Measurements from ENCODE around the gene SLC16A9.
"Not testable (repeated sequence)": the region's sequence is repeated elsewhere in the genome, so short reads cannot be mapped to it uniquely, and the experiment has no call there.

SLC16A9 gene

GRCh38 chr10:59709395-59710125, at the start of gene SLC16A9:
Gene SLC16A9 (minus strand): TSS chr10:59709850. CDS start chr10:59684291, 25,559 bp downstream.
- no peaks in the 10 kb centered on the region for H3K9me3 ChIP-seq (ENCODE audit: control insufficient read depth, insufficient read depth, low read length)
- H3K4me1 ChIP-seq (ENCODE audit: insufficient read depth, low read length): no peaks in the 10 kb centered on the region
- H3K36me3 ChIP-seq (ENCODE audit: insufficient read depth, low read length): no peaks in the 10 kb centered on the region
- peak within 1 kb of the TSS; percentile 86 for H3K9ac ChIP-seq (ENCODE audit: low read depth, low read length)

DNA sequence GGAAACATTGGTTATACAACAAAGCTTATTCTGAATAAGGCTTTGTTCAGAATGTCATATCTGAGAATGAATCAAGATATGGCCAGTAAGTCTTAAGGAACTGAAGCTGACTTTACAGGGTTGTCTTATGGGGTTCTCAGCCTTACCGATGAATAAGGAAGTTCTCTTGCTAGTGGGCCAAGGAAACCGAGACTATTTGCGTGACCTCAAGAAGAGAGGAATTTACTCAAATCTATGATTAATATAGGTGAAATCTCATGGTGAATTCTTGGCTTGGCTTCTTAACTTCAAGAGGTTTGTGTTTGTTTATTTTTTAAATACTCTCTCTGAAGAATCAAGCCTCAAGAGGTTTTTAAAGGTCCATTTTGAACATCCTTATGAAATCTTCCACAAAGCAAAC, 48.3 kb upstream of the SLC16A9 start:
- H3K4me1 ChIP-seq (ENCODE audit: insufficient read depth, low read length): no peaks in the 10 kb centered on the region
- no peaks in the 10 kb centered on the region for H3K36me3 ChIP-seq (ENCODE audit: insufficient read depth, low read length)
- no peaks in the 10 kb centered on the region; the same call in 1 of the 2 replicates for H3K9me3 ChIP-seq (ENCODE audit: control insufficient read depth, insufficient read depth, low read length)
- no peak overlapping the region for H3K9ac ChIP-seq (ENCODE audit: low read depth, low read length)

- no peak overlapping the region for H3K9ac ChIP-seq (ENCODE audit: low read depth, low read length)
- no peaks in the 10 kb centered on the region for H3K4me1 ChIP-seq (ENCODE audit: insufficient read depth, low read length)
- H3K36me3 ChIP-seq (ENCODE audit: insufficient read depth, low read length): no peaks in the 10 kb centered on the region
- H3K9me3 ChIP-seq (ENCODE audit: control insufficient read depth, insufficient read depth, low read length): no peaks in the 10 kb centered on the region; the same call in 1 of the 2 replicates
These were observed 45.3 kb upstream of the SLC16A9 start for GRCh38 chr10:59754951-59755350.

GRCh38 chr10:59753267-59753666, 43.6 kb upstream of the SLC16A9 start, which contains the start of gene MRLN:
Gene MRLN (minus strand): TSS chr10:59753455.
- H3K4me1 ChIP-seq (ENCODE audit: insufficient read depth, low read length): no peaks in the 10 kb centered on the region
- no peaks in the 10 kb centered on the region for H3K9me3 ChIP-seq (ENCODE audit: control insufficient read depth, insufficient read depth, low read length)
- no peak within 1 kb of the TSS for H3K9ac ChIP-seq (ENCODE audit: low read depth, low read length)
- H3K36me3 ChIP-seq (ENCODE audit: insufficient read depth, low read length): no peaks in the 10 kb centered on the region

DNA sequence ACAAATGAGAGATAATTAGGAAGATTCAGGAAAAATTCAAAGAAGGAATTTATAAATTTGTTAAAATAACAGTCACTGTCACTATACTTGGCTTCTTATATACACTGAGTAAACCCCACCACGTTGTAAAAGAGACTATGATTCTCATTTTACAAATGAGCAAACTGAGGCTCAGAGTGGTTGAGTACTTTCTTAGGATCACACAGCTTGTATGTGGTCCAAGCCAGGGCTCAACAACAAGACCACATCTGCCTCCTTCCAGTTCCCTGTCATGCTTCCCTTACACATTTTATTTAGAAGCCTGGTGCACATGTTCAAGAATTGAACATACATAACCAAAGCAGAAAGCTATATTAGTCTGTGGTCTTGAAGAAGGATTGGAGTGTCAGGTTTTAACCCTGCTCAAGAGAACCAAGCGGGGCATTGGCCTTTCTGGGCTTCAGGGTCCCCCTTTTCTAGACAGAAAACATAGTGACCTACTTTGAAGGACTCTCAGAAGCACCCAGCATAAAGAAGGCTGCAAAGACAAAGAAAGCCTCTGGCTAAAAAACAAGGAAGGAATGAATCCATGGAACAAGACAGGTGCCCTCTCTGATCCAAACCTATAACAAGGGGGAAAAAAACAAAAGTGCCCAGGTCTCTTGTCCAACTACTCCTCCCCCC, 42.8 kb upstream of the SLC16A9 start:
- Histone ChIP-seq H3K9ac (ENCODE audit: low read depth, low read length) (no peak overlapping the region), H3K36me3 (ENCODE audit: insufficient read depth, low read length) (no peaks in the 10 kb centered on the region), H3K4me1 (ENCODE audit: insufficient read depth, low read length) (no peaks in the 10 kb centered on the region), H3K9me3 (ENCODE audit: control insufficient read depth, insufficient read depth, low read length) (no peaks in the 10 kb centered on the region)

- Histone ChIP-seq H3K9me3 (ENCODE audit: control insufficient read depth, insufficient read depth, low read length) (no peaks in the 10 kb centered on the region; the same call in 1 of the 2 replicates), H3K36me3 (ENCODE audit: insufficient read depth, low read length) (no peaks in the 10 kb centered on the region), H3K9ac (ENCODE audit: low read depth, low read length) (no peak overlapping the region), H3K4me1 (ENCODE audit: insufficient read depth, low read length) (no peaks in the 10 kb centered on the region)
These were observed 40.7 kb upstream of the SLC16A9 start for GRCh38 chr10:59750155-59750945.

DNA sequence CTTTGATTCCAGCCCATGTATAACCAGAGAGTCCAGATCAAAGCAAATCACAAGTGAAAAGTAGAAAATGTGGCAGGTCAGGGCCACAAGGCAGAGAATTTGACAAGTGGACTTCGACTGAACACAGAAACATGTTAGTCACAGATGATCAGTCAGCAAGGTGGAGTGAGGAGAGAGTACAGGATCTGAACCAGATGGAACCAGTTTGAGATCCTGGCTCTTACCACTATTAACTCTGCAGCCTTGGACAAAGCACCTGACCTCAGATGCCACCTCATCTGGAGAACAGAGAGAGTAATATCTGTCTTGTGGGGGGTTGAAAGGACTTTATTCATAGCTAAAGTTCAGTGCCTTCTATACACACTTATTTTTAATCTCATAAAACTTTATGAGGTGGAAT, 39.2 kb upstream of the SLC16A9 start:
- no peaks in the 10 kb centered on the region for H3K36me3 ChIP-seq (ENCODE audit: insufficient read depth, low read length)
- H3K9me3 ChIP-seq (ENCODE audit: control insufficient read depth, insufficient read depth, low read length): no peaks in the 10 kb centered on the region; the same call in 1 of the 2 replicates
- H3K9ac ChIP-seq (ENCODE audit: low read depth, low read length): no peak overlapping the region
- H3K4me1 ChIP-seq (ENCODE audit: insufficient read depth, low read length): no peaks in the 10 kb centered on the region

- no peak overlapping the region for H3K9ac ChIP-seq (ENCODE audit: low read depth, low read length)
- no peaks in the 10 kb centered on the region for H3K36me3 ChIP-seq (ENCODE audit: insufficient read depth, low read length)
- H3K9me3 ChIP-seq (ENCODE audit: control insufficient read depth, insufficient read depth, low read length): peaks cover 2% of the 10 kb centered on the region
These were observed 35.6 kb upstream of the SLC16A9 start for GRCh38 chr10:59745163-59745650.

DNA sequence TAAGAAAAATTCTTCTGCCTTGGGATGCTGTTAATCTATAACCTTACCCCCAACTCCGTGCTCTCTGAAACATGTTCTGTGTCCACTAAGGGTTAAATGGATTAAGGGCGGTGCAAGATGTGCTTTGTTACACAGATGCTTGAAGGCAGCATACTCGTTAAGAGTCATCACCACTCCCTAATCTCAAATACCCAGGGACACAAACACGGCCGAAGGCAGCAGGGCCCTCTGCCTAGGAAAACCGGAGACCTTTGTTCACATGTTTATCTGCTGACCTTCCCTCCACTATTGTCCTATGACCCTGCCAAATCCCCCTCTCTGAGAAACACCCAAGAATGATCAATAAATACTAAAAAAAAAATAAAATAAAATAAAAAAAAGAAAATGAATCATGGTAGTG, 35.1 kb upstream of the SLC16A9 start:
- H3K36me3 ChIP-seq (ENCODE audit: insufficient read depth, low read length); H3K9ac ChIP-seq (ENCODE audit: low read depth, low read length); H3K4me1 ChIP-seq (ENCODE audit: insufficient read depth, low read length); H3K9me3 ChIP-seq (ENCODE audit: control insufficient read depth, insufficient read depth, low read length): not testable (repeated sequence)

More at GRCh38 chr10:59745163-59745650, 35.6 kb upstream of the SLC16A9 start:
- H3K4me1 ChIP-seq (ENCODE audit: insufficient read depth, low read length): no peaks in the 10 kb centered on the region

DNA sequence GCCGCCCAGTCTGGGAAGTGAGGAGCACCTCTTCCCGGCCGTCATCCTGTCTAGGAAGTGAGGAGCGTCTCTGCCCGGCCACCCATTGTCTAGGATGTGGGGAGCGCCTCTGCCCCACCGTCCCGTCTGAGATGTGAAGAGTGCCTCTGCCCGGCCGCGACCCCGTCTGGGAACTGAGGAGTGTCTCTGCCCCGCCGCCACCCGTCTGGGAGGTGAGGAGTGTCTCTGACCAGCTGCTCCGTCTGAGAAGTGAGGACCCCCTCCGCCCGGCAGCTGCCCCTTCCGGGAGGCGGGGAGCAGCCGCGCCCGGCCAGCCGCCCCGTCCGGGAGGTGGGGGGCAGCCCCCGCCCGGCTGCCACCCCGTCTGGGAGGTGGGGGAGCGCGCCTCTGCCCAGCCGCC, 34.5 kb upstream of the SLC16A9 start:
- not testable (repeated sequence) for H3K9ac ChIP-seq (ENCODE audit: low read depth, low read length); H3K36me3 ChIP-seq (ENCODE audit: insufficient read depth, low read length); H3K4me1 ChIP-seq (ENCODE audit: insufficient read depth, low read length); H3K9me3 ChIP-seq (ENCODE audit: control insufficient read depth, insufficient read depth, low read length)

- Histone ChIP-seq H3K36me3 (ENCODE audit: insufficient read depth, low read length) (no peaks in the 10 kb centered on the region), H3K9me3 (ENCODE audit: control insufficient read depth, insufficient read depth, low read length) (peaks cover 2% of the 10 kb centered on the region; the same call in 1 of the 2 replicates), H3K4me1 (ENCODE audit: insufficient read depth, low read length) (no peaks in the 10 kb centered on the region), H3K9ac (ENCODE audit: low read depth, low read length) (no peak overlapping the region)
These were observed 31.9 kb upstream of the SLC16A9 start for GRCh38 chr10:59741583-59741982.

DNA sequence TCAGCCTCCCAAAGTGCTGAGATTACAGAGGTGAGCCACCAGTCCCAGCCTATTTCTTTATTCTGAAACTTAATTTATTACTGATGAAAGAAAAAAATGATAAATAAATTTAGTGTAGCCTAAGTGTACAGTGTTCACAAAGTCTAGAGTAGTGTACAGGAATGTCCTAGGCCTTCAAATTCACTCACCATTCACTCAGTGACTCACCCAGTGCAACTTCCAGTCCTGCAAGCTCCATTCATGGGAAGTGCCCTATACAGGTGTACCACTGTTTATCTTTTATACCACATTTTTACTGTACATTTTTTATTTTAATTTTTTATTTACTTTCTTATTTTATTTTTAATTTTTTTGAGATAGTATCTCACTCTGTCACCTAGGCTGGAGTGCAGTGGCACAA, 31.4 kb upstream of the SLC16A9 start:
- Histone ChIP-seq H3K4me1 (ENCODE audit: insufficient read depth, low read length) (no peaks in the 10 kb centered on the region), H3K9ac (ENCODE audit: low read depth, low read length) (no peak overlapping the region), H3K9me3 (ENCODE audit: control insufficient read depth, insufficient read depth, low read length) (peaks cover 2% of the 10 kb centered on the region; the same call in 1 of the 2 replicates), H3K36me3 (ENCODE audit: insufficient read depth, low read length) (no peaks in the 10 kb centered on the region)

DNA sequence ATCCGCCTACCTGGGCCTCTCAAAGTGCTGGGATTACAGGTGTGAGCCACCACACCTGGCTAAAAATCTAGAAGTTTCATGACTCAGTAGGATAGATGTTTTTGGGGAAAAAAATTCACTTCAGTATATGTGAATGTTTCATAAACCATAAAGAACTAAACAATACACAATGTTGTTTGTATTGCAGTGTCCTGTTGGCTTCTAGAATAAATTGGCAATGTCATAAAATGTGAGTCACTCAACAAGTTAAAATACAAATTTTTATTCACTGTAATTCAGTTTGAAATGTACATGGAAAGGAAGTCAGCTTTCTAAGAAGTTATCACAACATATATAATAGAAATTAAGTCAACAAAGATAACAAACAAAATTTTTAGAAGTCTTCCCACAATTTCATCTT, 27.1 kb upstream of the SLC16A9 start:
- Histone ChIP-seq H3K9me3 (ENCODE audit: control insufficient read depth, insufficient read depth, low read length) (no peaks in the 10 kb centered on the region), H3K9ac (ENCODE audit: low read depth, low read length) (no peak overlapping the region), H3K4me1 (ENCODE audit: insufficient read depth, low read length) (no peaks in the 10 kb centered on the region), H3K36me3 (ENCODE audit: insufficient read depth, low read length) (no peaks in the 10 kb centered on the region)

DNA sequence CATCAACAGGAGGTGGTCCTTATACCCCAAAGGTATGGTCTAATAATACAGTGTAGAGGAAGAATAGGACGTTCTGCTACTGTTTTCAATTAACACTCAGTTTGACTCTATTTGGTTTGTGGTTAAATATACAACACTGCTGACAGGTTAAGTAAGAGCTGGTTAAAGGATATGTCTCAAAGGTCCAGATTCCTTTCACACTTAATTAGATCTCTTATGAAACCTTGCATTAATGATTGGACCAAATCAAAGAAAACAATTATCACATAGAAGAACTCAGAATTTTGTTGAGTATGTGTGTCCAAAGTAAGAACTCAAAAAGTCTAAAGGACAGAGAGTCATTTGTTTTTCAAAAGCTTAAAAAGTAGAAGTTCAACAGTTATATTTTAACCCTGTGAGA, 25.6 kb upstream of the SLC16A9 start:
- Histone ChIP-seq H3K9ac (ENCODE audit: low read depth, low read length) (no peak overlapping the region), H3K4me1 (ENCODE audit: insufficient read depth, low read length) (no peaks in the 10 kb centered on the region), H3K36me3 (ENCODE audit: insufficient read depth, low read length) (no peaks in the 10 kb centered on the region), H3K9me3 (ENCODE audit: control insufficient read depth, insufficient read depth, low read length) (no peaks in the 10 kb centered on the region)
